ENCODE data around the gene HLCS. TPM values are rescaled to one million over a fixed set of nuclear protein-coding genes. Genes with fewer than 3 reads are reported as not detected.

The HLCS gene
- total RNA-seq, 1 donor = 59.7 TPM

DNA sequence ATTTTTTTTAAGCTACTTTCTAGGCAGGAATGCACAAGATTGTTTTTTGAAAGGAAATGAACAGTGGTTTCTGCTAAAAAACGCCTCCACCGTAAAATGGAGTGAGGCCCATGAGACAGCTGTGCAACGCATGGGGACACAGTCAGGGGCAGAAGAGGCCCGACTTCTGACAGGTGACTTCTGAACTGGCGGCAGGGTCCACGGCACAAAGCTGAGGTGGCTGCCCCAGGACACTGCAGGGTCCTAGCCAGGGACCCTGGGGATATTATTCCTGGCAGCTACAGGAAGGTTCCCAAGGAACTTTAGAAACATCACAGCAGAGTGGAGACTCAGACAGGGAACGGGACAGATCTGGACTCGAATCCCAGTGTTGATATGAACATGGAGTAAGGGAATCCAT is 192.5 kb downstream of the HLCS start:
- Histone ChIP-seq H3K79me2 (ENCODE audit: insufficient read depth, low read length) (no peaks in the 10 kb centered on the region), H3K9me3 (ENCODE audit: low read depth, low read length) (no peaks in the 10 kb centered on the region), H4K20me1 (ENCODE audit: insufficient read depth, low read length) (no peaks in the 10 kb centered on the region), H3K4me3 (ENCODE audit: insufficient read depth, low read length) (no peak overlapping the region), H3K27me3 (ENCODE audit: insufficient read depth, low read length) (no peaks in the 10 kb centered on the region), H3K36me3 (ENCODE audit: insufficient read depth, low read length) (no peaks in the 10 kb centered on the region), H3K27ac (ENCODE audit: low read depth, low read length) (no peak overlapping the region), H2AFZ (ENCODE audit: low read length) (no peak overlapping the region), H3K4me1 (ENCODE audit: insufficient read depth, low read length) (peaks cover 7% of the 10 kb centered on the region), H3K4me2 (ENCODE audit: insufficient read depth, low read length) (no peak overlapping the region)
- DNase-seq (ENCODE audit: insufficient read length, low spot score, missing footprints) = no peak
- TF ChIP-seq, protein P1, sequence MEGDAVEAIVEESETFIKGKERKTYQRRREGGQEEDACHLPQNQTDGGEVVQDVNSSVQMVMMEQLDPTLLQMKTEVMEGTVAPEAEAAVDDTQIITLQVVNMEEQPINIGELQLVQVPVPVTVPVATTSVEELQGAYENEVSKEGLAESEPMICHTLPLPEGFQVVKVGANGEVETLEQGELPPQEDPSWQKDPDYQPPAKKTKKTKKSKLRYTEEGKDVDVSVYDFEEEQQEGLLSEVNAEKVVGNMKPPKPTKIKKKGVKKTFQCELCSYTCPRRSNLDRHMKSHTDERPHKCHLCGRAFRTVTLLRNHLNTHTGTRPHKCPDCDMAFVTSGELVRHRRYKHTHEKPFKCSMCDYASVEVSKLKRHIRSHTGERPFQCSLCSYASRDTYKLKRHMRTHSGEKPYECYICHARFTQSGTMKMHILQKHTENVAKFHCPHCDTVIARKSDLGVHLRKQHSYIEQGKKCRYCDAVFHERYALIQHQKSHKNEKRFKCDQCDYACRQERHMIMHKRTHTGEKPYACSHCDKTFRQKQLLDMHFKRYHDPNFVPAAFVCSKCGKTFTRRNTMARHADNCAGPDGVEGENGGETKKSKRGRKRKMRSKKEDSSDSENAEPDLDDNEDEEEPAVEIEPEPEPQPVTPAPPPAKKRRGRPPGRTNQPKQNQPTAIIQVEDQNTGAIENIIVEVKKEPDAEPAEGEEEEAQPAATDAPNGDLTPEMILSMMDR (IDR thresholded peaks at IDR 0.05; ENCODE audit: extremely low read depth, low read depth, low read length) = no peak

DNA sequence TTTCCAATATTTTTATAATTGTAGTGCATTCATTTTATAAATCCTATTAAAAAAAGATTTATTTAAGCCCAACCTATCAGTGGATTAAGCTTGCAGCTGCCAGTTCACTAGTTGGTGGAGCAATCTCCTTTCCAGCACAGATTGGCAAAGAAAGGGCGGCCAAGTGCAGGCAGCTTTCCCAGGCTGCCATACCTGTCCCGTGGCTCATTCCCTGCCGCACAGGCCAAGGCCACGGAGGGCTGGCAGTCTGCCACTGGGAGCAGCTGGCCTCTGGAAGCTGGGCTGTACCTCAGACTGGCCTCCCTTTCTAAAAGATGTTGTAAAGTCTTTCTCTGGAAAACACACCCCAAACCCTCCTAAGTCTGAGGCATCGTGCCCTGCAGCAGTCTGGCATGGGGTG is 193.4 kb downstream of the HLCS start:
- Histone ChIP-seq H3K27ac (ENCODE audit: low read depth, low read length) (no peak overlapping the region), H3K9me3 (ENCODE audit: low read depth, low read length) (no peaks in the 10 kb centered on the region), H3K27me3 (ENCODE audit: insufficient read depth, low read length) (no peaks in the 10 kb centered on the region), H3K4me2 (ENCODE audit: insufficient read depth, low read length) (no peak overlapping the region), H3K79me2 (ENCODE audit: insufficient read depth, low read length) (no peaks in the 10 kb centered on the region), H3K4me1 (ENCODE audit: insufficient read depth, low read length) (peaks cover 7% of the 10 kb centered on the region), H4K20me1 (ENCODE audit: insufficient read depth, low read length) (no peaks in the 10 kb centered on the region), H2AFZ (ENCODE audit: low read length) (peak overlapping the region; percentile 14), H3K36me3 (ENCODE audit: insufficient read depth, low read length) (no peaks in the 10 kb centered on the region), H3K4me3 (ENCODE audit: insufficient read depth, low read length) (no peak overlapping the region)
- TF ChIP-seq, protein P1 (IDR thresholded peaks at IDR 0.05; ENCODE audit: extremely low read depth, low read depth, low read length) = no peak
- no peak for DNase-seq (ENCODE audit: insufficient read length, low spot score, missing footprints)

DNA sequence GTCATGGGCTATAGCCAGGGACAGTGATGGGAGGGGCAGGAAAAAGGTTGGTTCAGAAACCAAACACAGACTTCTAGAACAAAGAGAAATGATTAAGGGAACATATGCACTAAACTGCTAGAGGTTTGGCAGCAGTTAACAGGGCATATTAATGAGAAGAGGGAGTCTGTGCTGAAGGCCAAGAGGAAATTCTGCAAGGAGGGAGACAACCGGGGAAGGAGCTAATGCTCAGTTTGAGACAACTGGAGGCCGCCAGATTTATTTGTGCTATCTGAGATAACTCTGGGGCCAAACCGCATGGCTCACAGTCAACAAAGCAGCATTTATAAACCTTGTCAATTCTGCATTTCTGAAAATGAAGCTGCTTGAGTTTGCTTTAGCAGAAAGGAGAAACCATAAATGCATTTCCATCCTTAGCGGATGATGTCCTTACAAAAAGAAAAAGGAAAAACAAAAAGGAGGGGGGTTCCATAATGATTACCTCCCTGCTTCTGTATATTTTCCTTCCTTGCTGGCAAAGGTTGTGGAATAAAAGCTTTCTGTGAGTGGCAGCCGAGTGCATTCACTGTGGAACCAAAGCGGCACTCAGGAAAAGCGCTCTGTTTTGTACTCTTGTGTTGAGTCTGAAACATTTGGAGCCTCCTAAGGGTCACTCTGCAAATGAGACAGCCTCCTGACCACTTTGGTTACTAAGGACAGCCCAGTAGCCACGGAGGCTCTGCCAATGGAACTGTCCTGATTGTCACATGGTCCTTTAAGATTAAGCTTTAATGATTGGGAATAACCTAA is 197.2 kb downstream of the HLCS start:
- H4K20me1 ChIP-seq (ENCODE audit: insufficient read depth, low read length) = no peaks in the 10 kb centered on the region
- H3K27ac ChIP-seq (ENCODE audit: low read depth, low read length) = no peak overlapping the region
- no peaks in the 10 kb centered on the region for H3K79me2 ChIP-seq (ENCODE audit: insufficient read depth, low read length)
- peak; percentile 58 for DNase-seq (ENCODE audit: insufficient read length, low spot score, missing footprints)
- H3K4me1 ChIP-seq (ENCODE audit: insufficient read depth, low read length) = peaks cover 7% of the 10 kb centered on the region
- no peaks in the 10 kb centered on the region for H3K36me3 ChIP-seq (ENCODE audit: insufficient read depth, low read length)
- no peak overlapping the region for H3K4me3 ChIP-seq (ENCODE audit: insufficient read depth, low read length)
- no peak overlapping the region for H3K4me2 ChIP-seq (ENCODE audit: insufficient read depth, low read length)
- TF ChIP-seq, protein P1 (IDR thresholded peaks at IDR 0.05; ENCODE audit: extremely low read depth, low read depth, low read length) = no peak
- no peaks in the 10 kb centered on the region for H3K9me3 ChIP-seq (ENCODE audit: low read depth, low read length)
- H3K27me3 ChIP-seq (ENCODE audit: insufficient read depth, low read length) = no peaks in the 10 kb centered on the region
- no peak overlapping the region for H2AFZ ChIP-seq (ENCODE audit: low read length)

DNA sequence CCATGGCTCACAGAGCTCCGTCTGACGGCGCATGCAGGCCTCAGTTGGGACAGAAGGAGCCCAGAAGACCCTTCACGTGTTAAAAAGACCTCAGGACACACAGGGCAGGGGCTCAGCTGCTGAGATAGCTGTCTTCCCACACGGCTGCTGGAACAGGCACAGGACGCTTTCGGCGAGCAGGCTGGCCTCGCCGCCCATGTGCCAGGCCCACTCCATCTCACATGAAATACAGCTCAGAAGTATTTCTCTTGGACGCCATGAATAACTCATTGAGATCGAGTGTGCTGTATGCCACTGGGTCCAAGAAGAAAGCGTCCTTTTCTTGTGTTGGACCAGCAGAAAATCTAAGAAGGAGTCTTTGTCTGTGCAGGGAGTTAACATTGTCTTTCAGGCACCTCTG is 198.0 kb downstream of the HLCS start:
- no peak overlapping the region for H3K4me3 ChIP-seq (ENCODE audit: insufficient read depth, low read length)
- H2AFZ ChIP-seq (ENCODE audit: low read length) = no peak overlapping the region
- H4K20me1 ChIP-seq (ENCODE audit: insufficient read depth, low read length) = no peaks in the 10 kb centered on the region
- no peak overlapping the region for H3K4me2 ChIP-seq (ENCODE audit: insufficient read depth, low read length)
- H3K4me1 ChIP-seq (ENCODE audit: insufficient read depth, low read length) = peaks cover 6% of the 10 kb centered on the region
- DNase-seq (ENCODE audit: insufficient read length, low spot score, missing footprints) = peak; percentile 71
- H3K27ac ChIP-seq (ENCODE audit: low read depth, low read length) = no peak overlapping the region
- H3K9me3 ChIP-seq (ENCODE audit: low read depth, low read length) = no peaks in the 10 kb centered on the region
- H3K27me3 ChIP-seq (ENCODE audit: insufficient read depth, low read length) = no peaks in the 10 kb centered on the region
- no peaks in the 10 kb centered on the region for H3K36me3 ChIP-seq (ENCODE audit: insufficient read depth, low read length)
- TF ChIP-seq, protein P1 (IDR thresholded peaks at IDR 0.05; ENCODE audit: extremely low read depth, low read depth, low read length) = no peak
- H3K79me2 ChIP-seq (ENCODE audit: insufficient read depth, low read length) = no peaks in the 10 kb centered on the region

Data from osteoblast (primary cell).